ENCODE results near the gene KEAP1.
"Not testable (repeated sequence)": the region's sequence is repeated elsewhere in the genome, so short reads cannot be mapped to it uniquely, and the experiment has no call there.

The KEAP1 gene

DNA sequence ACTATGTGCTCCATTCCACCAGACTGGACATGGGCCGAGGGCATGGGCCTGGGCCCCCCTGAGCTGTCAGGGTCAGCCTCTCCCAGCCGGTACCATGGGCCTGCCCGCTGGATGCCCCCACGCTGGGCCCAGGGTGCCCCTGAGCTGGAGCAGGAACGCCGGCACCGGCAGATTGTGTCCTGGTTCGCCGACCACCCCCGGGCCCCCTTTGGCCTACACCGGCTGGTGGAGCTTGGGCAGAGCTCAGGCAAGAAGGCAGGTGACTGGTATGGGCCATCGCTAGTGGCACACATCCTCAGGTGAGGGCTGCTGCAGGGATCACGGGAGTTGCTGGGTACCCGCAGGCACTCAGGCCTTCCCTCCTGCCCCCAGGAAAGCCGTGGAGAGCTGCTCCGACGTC, 43.7 kb upstream of the KEAP1 start:
- DNase-seq (ENCODE audit: low spot score), result no peak
- TF ChIP-seq, protein P1, sequence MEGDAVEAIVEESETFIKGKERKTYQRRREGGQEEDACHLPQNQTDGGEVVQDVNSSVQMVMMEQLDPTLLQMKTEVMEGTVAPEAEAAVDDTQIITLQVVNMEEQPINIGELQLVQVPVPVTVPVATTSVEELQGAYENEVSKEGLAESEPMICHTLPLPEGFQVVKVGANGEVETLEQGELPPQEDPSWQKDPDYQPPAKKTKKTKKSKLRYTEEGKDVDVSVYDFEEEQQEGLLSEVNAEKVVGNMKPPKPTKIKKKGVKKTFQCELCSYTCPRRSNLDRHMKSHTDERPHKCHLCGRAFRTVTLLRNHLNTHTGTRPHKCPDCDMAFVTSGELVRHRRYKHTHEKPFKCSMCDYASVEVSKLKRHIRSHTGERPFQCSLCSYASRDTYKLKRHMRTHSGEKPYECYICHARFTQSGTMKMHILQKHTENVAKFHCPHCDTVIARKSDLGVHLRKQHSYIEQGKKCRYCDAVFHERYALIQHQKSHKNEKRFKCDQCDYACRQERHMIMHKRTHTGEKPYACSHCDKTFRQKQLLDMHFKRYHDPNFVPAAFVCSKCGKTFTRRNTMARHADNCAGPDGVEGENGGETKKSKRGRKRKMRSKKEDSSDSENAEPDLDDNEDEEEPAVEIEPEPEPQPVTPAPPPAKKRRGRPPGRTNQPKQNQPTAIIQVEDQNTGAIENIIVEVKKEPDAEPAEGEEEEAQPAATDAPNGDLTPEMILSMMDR (IDR thresholded peaks at IDR 0.05), result no peak
- no peak overlapping the region for H3K27ac ChIP-seq

GRCh38 chr19:10544753-10545251, 41.6 kb upstream of the KEAP1 start:
- peak overlapping the region; percentile 91 to 95 for H3K27ac ChIP-seq
- peak overlapping the region; percentile 89 for H3K4me3 ChIP-seq
- TF ChIP-seq, protein P1 (IDR thresholded peaks at IDR 0.05), result no peak
- no peak for DNase-seq (ENCODE audit: low spot score)

More for the DNA sequence above, 43.7 kb upstream of the KEAP1 start:
- no peak overlapping the region for H3K4me3 ChIP-seq

GRCh38 chr19:10544242-10544752, 41.1 kb upstream of the KEAP1 start:
- no peak for DNase-seq (ENCODE audit: low spot score)
- Histone ChIP-seq H3K4me3 (peak overlapping the region; percentile 89), H3K27ac (peak overlapping the region; percentile 91 to 95)
- TF ChIP-seq, protein P1 (IDR thresholded peaks at IDR 0.05), result no peak

GRCh38 chr19:10543420-10544241, 40.5 kb upstream of the KEAP1 start, which contains the start of gene ATG4D:
ATG4D (plus strand) TSS chr19:10543904; CDS start chr19:10544091, 187 bp downstream.
- TF ChIP-seq, protein P1 (IDR thresholded peaks at IDR 0.05), result no peak
- DNase-seq (ENCODE audit: low spot score), result no peak
- Histone ChIP-seq H3K4me3 (peak within 1 kb of the TSS; percentile 89), H3K27ac (peak within 1 kb of the TSS; percentile 91 to 95)

- no peak for DNase-seq (ENCODE audit: low spot score)
- peak overlapping the region; percentile 89 for H3K4me3 ChIP-seq
- H3K27ac ChIP-seq, result peak overlapping the region in 1 of 2 donors; percentile 91
- TF ChIP-seq, protein P1 (IDR thresholded peaks at IDR 0.05), result no peak
Observed at GRCh38 chr19:10543059-10543419, 39.9 kb upstream of the KEAP1 start.

DNA sequence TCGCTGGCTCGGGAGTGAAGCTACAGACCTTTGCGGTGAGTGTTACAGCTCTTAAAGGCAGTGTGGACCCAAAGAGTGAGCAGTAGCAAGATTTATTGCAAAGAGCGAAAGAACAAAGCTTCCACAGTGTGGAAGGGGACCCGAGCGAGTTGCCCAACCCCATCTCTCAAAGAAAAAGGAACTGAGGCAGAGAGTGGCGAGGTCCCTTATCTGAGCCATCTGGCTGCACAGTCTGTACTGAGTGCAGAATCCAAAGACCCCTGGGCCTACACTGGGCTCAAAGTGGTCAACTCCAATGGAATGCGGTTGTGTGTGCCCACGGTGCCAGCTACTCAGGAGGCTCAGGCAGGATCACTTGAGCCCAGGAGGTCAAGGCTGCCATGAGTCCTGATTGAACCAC, 35.9 kb upstream of the KEAP1 start:
- not testable (repeated sequence) for H3K27ac ChIP-seq, H3K4me3 ChIP-seq

GRCh38 chr19:10538204-10538983, 35.2 kb upstream of the KEAP1 start:
- DNase-seq (ENCODE audit: low spot score), result no peak
- Histone ChIP-seq H3K4me3 (no peak overlapping the region), H3K27ac (no peak overlapping the region)
- TF ChIP-seq, protein P1 (IDR thresholded peaks at IDR 0.05), result no peak

More for the DNA sequence above, 35.9 kb upstream of the KEAP1 start:
- DNase-seq (ENCODE audit: low spot score), result not testable (repeated sequence)
